HG03439 (cell line): ENCODE results near the gene THEM4.
"Not testable (repeated sequence)": the region's sequence is repeated elsewhere in the genome, so short reads cannot be mapped to it uniquely, and the experiment has no call there.

Experiments used
- ATAC-seq: cut with Tn5 transposase; IDR thresholded peaks from one replicate; pipeline ENCODE4 v1.9.1; 2021; ENCODE audit warnings: mild to moderate bottlenecking, moderate library complexity; ENCODE audit not compliant: unreplicated experiment

THEM4 gene

GRCh38 chr1:151860504-151861187 is 48.7 kb downstream of the THEM4 start:
- no peak for ATAC-seq

DNA sequence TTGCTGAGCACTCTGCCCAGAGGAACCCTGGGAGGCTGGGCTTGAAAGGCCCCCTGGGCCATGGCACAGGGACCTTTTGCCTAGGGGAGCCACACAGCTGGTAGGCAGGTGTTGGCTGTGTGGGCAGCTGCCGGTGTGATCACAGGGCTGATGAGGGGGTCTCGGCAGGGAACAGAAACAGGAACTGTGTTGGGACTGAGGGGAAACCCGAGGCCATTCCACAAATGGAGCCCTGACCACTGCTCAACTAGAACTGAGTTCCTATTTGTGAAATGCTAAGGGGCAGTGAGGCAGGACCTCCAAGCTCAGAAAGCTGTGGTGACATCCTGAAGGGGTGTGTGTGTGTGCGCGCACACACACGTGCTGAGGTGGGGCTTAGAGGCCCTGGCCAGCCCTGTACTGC is 49.4 kb downstream of the THEM4 start:
- ATAC-seq = no peak

DNA sequence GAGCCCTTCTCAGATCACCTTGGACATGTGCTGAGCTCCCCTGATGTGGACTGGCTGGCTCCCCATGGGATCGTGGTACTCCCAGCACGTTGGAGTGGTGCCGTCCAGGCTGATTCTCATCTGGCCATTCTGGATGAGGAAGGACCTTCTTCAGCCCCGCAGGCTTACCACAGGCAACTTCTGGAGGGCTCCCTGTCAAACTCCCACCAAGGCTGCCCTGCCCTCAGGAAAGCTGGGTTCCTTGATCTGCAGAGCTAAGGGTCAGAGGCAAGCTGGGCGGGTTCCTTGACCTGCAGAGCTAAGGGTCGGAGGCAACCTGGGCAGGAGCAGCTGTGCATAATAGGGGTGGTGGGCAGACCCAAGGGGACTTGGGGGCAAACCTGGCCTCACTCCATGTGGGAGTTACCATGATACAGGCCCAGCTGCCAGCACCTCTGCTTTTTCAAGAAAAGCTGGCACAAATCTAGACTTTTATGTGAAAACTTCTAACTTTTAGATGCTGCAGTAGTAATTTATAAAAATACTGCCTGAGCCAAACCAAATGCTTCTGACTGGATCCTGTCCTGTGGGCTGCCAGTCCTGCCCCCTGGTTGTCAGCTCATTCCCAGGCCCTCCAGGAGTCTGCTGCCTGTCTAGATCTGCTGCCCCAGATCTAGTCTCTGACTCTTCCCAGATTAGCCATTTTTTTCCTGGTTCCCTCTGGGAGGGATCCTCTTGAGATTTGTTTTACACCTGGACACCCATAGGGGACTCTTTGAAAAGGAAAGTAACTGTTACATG is 50.2 kb downstream of the THEM4 start:
- no peak for ATAC-seq

GRCh38 chr1:151858030-151858746 is 51.1 kb downstream of the THEM4 start:
- no peak for ATAC-seq

- no peak for ATAC-seq
These were observed 53.4 kb downstream of the THEM4 start for GRCh38 chr1:151855933-151856332.

GRCh38 chr1:151855516-151855915 is 53.8 kb downstream of the THEM4 start:
- ATAC-seq = not testable (repeated sequence)

DNA sequence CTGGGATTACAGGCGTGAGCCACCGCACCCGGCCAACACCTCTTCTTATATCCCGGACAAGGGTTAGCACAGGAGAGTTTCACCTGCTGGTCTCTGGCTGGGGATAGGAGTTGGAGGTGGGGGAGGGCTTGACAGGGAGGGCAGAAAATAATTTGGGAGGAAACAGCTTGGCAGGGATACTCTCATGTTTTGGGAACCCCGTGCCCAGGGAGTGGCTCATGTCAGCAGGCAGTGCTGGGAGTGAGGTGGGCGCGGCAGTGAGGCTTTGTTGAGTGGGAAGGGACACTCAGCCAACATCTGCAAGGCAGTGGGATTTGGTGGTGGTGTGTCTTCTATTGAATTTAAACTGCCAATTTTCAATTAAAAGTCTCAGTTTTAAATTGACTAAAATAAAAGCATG is 54.7 kb downstream of the THEM4 start:
- no peak for ATAC-seq

DNA sequence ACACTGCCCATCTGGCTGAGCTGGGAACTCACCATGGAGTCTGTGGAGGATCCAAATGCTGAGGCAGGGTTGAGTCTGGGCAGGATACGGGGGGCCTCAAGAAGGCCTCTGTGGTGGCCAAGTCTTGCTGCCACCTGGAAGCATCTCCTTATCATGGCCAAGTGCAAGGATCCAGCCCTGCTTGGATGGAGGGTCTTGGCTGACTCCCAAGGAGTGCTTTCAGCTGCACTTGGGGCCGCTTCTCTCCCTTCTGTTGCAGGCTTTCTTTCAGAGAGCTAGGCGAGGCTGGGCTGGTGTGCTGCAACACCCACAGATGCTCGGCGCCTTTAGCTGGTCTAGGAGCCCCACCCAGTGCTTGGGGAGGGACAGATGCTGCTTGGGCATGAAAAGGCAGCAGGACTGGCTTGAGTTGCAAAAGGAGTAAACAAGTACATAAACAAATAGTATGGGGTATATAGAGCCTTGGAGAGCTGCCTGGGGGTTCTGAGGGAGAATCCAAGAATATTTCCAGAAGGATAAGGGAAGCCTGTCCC is 55.8 kb downstream of the THEM4 start, which contains the start of gene THEM5:
TSS of gene THEM5 (minus strand) at position 302 of the 533 bp plus-strand sequence. CDS start at position 155, 147 bp downstream.
- no peak for ATAC-seq

GRCh38 chr1:151852733-151853132 is 56.6 kb downstream of the THEM4 start:
- ATAC-seq = no peak

DNA sequence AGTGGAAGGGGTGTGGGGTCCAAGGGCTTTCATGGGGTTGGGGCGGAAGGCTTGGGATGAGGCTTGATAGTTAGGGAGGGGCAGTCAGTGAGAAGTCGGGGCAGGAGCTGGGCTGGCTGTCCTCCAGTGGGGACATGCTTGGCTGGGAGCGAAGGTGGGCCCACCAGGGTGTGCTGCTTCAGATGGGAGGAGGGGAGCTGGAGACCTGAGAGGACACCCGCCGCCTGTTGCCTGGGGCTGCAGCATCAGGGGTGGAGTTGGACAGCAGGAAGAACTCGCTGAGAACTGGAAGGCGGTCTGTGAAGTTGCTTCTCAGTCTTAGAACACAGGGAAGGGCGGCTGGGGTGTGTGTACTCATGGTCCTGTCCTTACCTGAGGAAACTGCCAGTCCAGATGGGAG is 57.4 kb downstream of the THEM4 start:
- no peak for ATAC-seq

- no peak for ATAC-seq
These were observed 59.4 kb downstream of the THEM4 start for GRCh38 chr1:151849871-151850270.

- ATAC-seq = no peak
These were observed 60.2 kb downstream of the THEM4 start for GRCh38 chr1:151849126-151849525.

DNA sequence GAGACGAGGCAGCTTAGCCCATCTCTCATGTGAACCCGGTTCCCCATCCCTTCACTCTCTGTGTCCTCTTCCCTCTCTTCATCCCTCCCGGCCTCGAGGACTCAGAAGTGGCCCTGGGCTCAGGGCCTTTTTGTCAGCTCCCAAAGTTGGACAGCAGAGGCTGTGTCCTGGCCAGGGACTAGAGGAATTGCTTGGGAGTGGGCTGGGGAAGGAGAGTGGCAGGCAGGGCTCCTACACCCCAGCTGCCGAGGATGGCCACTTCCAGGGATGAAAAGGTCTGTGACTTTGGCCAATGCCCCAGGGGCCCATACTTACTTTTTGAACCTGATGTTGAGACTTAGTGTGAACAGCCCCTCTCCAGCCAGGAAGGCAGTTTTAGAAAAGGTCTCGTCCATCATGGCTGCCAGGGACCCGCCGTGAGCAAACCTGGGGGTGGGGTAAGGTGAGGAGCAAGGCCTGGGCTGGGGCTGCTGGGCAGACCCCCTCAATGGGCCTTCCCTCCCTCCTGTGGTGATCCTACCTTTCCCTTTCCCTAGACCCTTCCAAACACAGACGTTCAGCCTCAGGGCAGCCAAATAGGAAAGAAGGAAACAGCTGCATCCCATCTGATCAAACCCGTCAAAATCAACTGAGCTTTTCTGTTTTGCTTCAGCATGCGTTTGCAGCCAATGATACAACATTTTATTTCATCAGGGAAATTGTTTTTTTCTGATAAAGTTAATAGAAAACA is 61.3 kb downstream of the THEM4 start:
- no peak for ATAC-seq

- ATAC-seq = no peak
These were observed 62.5 kb downstream of the THEM4 start for GRCh38 chr1:151846686-151847237.

- ATAC-seq = no peak
These were observed 63.2 kb downstream of the THEM4 start for GRCh38 chr1:151846062-151846568.

GRCh38 chr1:151843398-151843797 is 65.9 kb downstream of the THEM4 start:
- ATAC-seq = no peak

- no peak for ATAC-seq
These were observed 68.2 kb downstream of the THEM4 start for GRCh38 chr1:151841141-151841540.

DNA sequence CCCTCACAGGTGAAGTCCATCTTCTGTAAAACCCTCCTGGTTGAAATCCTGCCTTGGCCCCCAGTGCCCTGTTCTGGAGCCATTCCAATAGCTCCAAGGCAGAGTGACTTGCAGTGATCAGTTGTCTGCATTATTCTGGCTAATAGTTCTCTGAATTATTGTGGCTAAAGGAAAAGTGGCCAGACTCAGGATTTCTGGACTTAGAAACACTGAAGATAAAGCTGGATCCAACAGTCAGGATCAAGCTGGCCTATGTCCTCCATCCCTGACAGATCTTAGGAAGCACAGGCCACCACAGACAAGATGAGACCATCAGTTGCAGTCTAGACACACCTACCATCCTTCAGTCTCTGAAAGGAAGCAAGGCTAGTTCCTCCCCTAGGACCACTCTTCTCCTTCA is 68.9 kb downstream of the THEM4 start:
- no peak for ATAC-seq

GRCh38 chr1:151839457-151840403 is 69.6 kb downstream of the THEM4 start, which contains the start of gene C2CD4D:
Gene C2CD4D, minus strand, starts transcription at chr1:151839820. Its CDS starts 831 bp downstream, at chr1:151838989.
- no peak for ATAC-seq
